WERI-Rb-1 (cell line): Measurements from ENCODE around the gene PHF19.

ENCODE experiments used
- DNase-seq: peaks from one replicate; pipeline ENCODE4 v3.0.0-alpha.2; 2020
- H3K27ac ChIP-seq: fragments of 250-450 bp; sonication (Bioruptor Pico); 2 replicates; pipeline ENCODE4 v1.5.1; 2020; ENCODE audit warnings: mild to moderate bottlenecking, moderate library complexity
- H3K27me3 ChIP-seq: fragments of 250-450 bp; sonication (Bioruptor Pico); 2 replicates; pipeline ENCODE4 v1.5.1; 2021; ENCODE audit warnings: mild to moderate bottlenecking, low read depth, moderate library complexity; ENCODE audit not compliant: insufficient read depth, severe bottlenecking
- H3K36me3 ChIP-seq: fragments of 250-450 bp; sonication (Bioruptor Pico); 2 replicates; pipeline ENCODE4 v1.5.1; 2020; ENCODE audit warnings: mild to moderate bottlenecking, moderate library complexity
- H3K4me3 ChIP-seq: 2 replicates; pipeline ENCODE4 v1.5.1; 2011; ENCODE audit warnings: low read depth, mild to moderate bottlenecking, control low read depth, low read length
- H3K9me3 ChIP-seq: fragments of 250-450 bp; sonication (Bioruptor Pico); 2 replicates; pipeline ENCODE4 v1.5.1; 2021; ENCODE audit warnings: mild to moderate bottlenecking, moderate library complexity; ENCODE audit not compliant: severe bottlenecking
- CTCF ChIP-seq: IDR thresholded peaks from 2 replicates; pipeline ENCODE4 v1.5.1; 2011; ENCODE audit warnings: low read depth, mild to moderate bottlenecking, control low read depth, inconsistent platforms, low read length

PHF19 gene

GRCh38 chr9:120865176-120865575, 11.8 kb downstream of the PHF19 start:
- no peak for TF ChIP-seq CTCF

DNA sequence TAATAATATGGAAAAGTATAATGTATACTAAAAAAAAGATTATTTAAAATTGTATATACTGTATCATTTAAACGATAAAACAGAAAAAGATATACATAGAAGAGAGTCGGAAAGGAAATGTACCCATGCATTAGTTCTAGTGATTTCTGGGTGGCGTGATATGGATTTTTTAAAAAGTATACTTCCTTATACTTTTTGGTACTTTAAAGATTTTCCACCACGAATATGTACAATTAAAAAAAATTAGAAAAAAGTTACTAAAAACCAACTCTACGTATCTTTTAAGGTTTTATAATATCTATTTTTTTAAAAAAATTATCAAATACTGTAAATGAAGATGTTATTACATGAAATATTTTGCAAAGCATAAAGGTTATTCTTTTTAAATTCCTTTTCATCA, 12.3 kb downstream of the PHF19 start:
- no peak for DNase-seq
- Histone ChIP-seq H3K4me3 (no peak overlapping the region), H3K27ac (no peak overlapping the region), H3K9me3 (no peaks in the 10 kb centered on the region), H3K36me3 (peaks cover 93% of the 10 kb centered on the region), H3K27me3 (no peaks in the 10 kb centered on the region)
- no peak for TF ChIP-seq CTCF

More at GRCh38 chr9:120865176-120865575, 11.8 kb downstream of the PHF19 start:
- no peaks in the 10 kb centered on the region for H3K9me3 ChIP-seq
- H3K27ac ChIP-seq: no peak overlapping the region
- peaks cover 93% of the 10 kb centered on the region for H3K36me3 ChIP-seq
- H3K4me3 ChIP-seq: no peak overlapping the region
- no peaks in the 10 kb centered on the region for H3K27me3 ChIP-seq
- no peak for DNase-seq

GRCh38 chr9:120863833-120864232, 13.2 kb downstream of the PHF19 start:
- peaks cover 91% of the 10 kb centered on the region for H3K36me3 ChIP-seq
- H3K27me3 ChIP-seq: no peaks in the 10 kb centered on the region
- peak; percentile 77 for TF ChIP-seq CTCF
- no peak overlapping the region for H3K27ac ChIP-seq
- no peaks in the 10 kb centered on the region for H3K9me3 ChIP-seq
- H3K4me3 ChIP-seq: no peak overlapping the region
- DNase-seq: no peak

- Histone ChIP-seq H3K4me3 (no peak overlapping the region), H3K27ac (no peak overlapping the region), H3K9me3 (no peaks in the 10 kb centered on the region), H3K27me3 (no peaks in the 10 kb centered on the region), H3K36me3 (peaks cover 97% of the 10 kb centered on the region)
- DNase-seq: no peak
- TF ChIP-seq CTCF: no peak
These were observed 14.5 kb downstream of the PHF19 start for GRCh38 chr9:120862452-120862851.

DNA sequence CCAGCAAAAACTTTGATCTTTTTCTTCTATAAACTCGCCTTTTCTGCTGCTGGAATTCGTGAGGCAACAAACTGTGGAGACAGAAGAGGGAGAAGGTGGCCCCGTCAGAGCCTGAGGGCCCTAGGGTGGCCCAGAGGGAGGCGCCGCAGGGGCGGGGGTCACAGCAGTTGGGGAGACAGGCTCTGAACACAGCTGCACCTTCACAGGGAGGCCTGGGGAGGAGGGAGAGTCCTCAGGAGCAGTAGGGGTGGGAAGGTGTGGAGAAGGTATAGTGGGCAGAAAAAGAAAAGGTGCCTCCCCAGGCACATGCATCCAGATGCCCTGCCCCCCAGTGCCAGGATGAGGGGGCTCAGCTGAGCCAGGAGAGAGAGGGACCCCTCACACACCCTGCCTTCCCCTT, 15.1 kb downstream of the PHF19 start:
- Histone ChIP-seq H3K4me3 (no peak overlapping the region), H3K36me3 (peaks cover 95% of the 10 kb centered on the region), H3K27ac (no peak overlapping the region)

More for the DNA sequence above, 15.1 kb downstream of the PHF19 start:
- no peaks in the 10 kb centered on the region for H3K9me3 ChIP-seq
- no peaks in the 10 kb centered on the region for H3K27me3 ChIP-seq
- DNase-seq: no peak
- TF ChIP-seq CTCF: no peak
